OCI-LY7 (cell line): ENCODE results near the gene AHSP.
"Not testable (repeated sequence)": the region's sequence is repeated elsewhere in the genome, so short reads cannot be mapped to it uniquely, and the experiment has no call there.

Experiments
- CTCF ChIP-seq: fragments of 200-600 bp; sonication (generic); conservative IDR thresholded peaks from 2 replicates; pipeline ENCODE4 v1.5.1; 2014; ENCODE audit warnings: mild to moderate bottlenecking, antibody characterized with exemption, low read length, moderate library complexity, mixed read lengths
- EZH2phosphoT487 ChIP-seq: fragments of 200-600 bp; sonication (generic); IDR thresholded peaks from 2 replicates; pipeline ENCODE4 v1.6.1; 2018; ENCODE audit warnings: low read depth, borderline replicate concordance, mild to moderate bottlenecking, mixed run types, antibody characterized with exemption, low read length, moderate library complexity, mixed read lengths

- not testable (repeated sequence) for TF ChIP-seq CTCF, EZH2phosphoT487
These were observed 24.1 kb upstream of the AHSP start for GRCh38 chr16:31503555-31503954.
